B cell (primary cell): ENCODE results near the gene INPP5J. TPM values are rescaled to one million over a fixed set of nuclear protein-coding genes. Genes with fewer than 3 reads are reported as not detected.

Experiments
- ATAC-seq: fragments of 200-7000 bp; cut with Tn5 transposase; one replicate; pipeline ENCODE4 v1.10.0; 2021; ENCODE audit warnings: low read depth, mild to moderate bottlenecking, moderate number of reproducible peaks, moderate library complexity
- CTCF ChIA-PET: fragments of 350-600 bp; sonication (Branson Sonifier 250); formaldehyde crosslinking; loops from one replicate; lab custom pipeline; 2021; ENCODE audit warnings: antibody characterized with exemption, inconsistent platforms; lab: Charles Lee
- POLR2A ChIA-PET: fragments of 350-600 bp; sonication (Branson Sonifier 250); formaldehyde crosslinking; loops from one replicate; lab custom pipeline; 2021; ENCODE audit warnings: antibody characterized with exemption; lab: Charles Lee
- DNase-seq: peaks from one replicate; pipeline ENCODE4 v3.0.0; 2013
- H2AFZ ChIP-seq: 2 replicates; pipeline ENCODE4 v1.6.1; 2012; ENCODE audit warnings: mild to moderate bottlenecking, low read depth, low read length; ENCODE audit not compliant: insufficient read depth, poor library complexity, severe bottlenecking
- H3K27ac ChIP-seq, 2 donors: 1 replicate in 1 of 2; 2 replicates in 1 of 2; pipeline ENCODE4 v1.5.1; 2012 to 2013; ENCODE audit warnings: low read length in 2 of 2, mild to moderate bottlenecking in 2 of 2, moderate library complexity in 1 of 2
- H3K27me3 ChIP-seq, 4 experiments: fragments of 200-600 bp in 1 of 4; sonication (generic) in 1 of 4; replicated peaks in 1 of 4; 1 replicate in 2 of 4; 2 replicates in 2 of 4; pipeline versions ENCODE4 v1.6.1 to v1.7.0; 2013 to 2016; ENCODE audit warnings: low read length in 3 of 4, mild to moderate bottlenecking in 2 of 4, mixed read lengths in 1 of 4, moderate library complexity in 1 of 4; ENCODE audit not compliant: insufficient read depth in 4 of 4, control insufficient read depth in 3 of 4; ENCODE audit errors: control extremely low read depth in 1 of 4
- H3K36me3 ChIP-seq, 2 experiments: replicated peaks in 1 of 2; 1 replicate in 1 of 2; 2 replicates in 1 of 2; pipeline versions ENCODE4 v1.6.1 to v1.7.1; 2013; ENCODE audit warnings: low read length in 1 of 2; ENCODE audit not compliant: insufficient read depth in 2 of 2, control insufficient read depth in 1 of 2; ENCODE audit errors: control extremely low read depth in 1 of 2, extremely low read depth in 1 of 2
- H3K4me1 ChIP-seq, 2 donors: fragments of 200-600 bp in 1 of 2; sonication (generic) in 1 of 2; 1 replicate in 1 of 2; 2 replicates in 1 of 2; pipeline versions ENCODE4 v1.5.1 to v1.6.1; 2013 to 2017; ENCODE audit warnings: low read length in 2 of 2; ENCODE audit not compliant: control insufficient read depth in 2 of 2, insufficient read depth in 2 of 2
- H3K4me2 ChIP-seq: replicated peaks from 2 replicates; pipeline ENCODE3; 2012; ENCODE audit warnings: mild to moderate bottlenecking, low read depth, low read length; ENCODE audit not compliant: poor library complexity, severe bottlenecking
- H3K4me3 ChIP-seq, 5 experiments: fragments of 200-600 bp in 1 of 5; sonication (generic) in 1 of 5; 1 replicate in 3 of 5; 2 replicates in 2 of 5; pipeline versions ENCODE4 v1.5.1 to v1.7.0; 2011 to 2016; ENCODE audit warnings: low read length in 4 of 5, mild to moderate bottlenecking in 4 of 5, low read depth in 2 of 5, control low read depth in 1 of 5, moderate library complexity in 1 of 5; ENCODE audit not compliant: insufficient read depth in 1 of 5; ENCODE audit errors: control extremely low read depth in 1 of 5, extremely low read depth in 1 of 5
- H3K79me2 ChIP-seq: fragments of 200-600 bp; sonication (generic); one replicate; pipeline ENCODE4 v1.6.0; 2016; ENCODE audit warnings: low read length; ENCODE audit not compliant: control insufficient read depth, insufficient read depth
- H3K9ac ChIP-seq: fragments of 200-600 bp; sonication (generic); 2 replicates; pipeline ENCODE4 v1.6.1; 2017; ENCODE audit warnings: mild to moderate bottlenecking, low read length, moderate library complexity
- H3K9me3 ChIP-seq, 3 donors: one replicate each; pipeline versions ENCODE4 v1.6.1 to v1.7.1; 2013; ENCODE audit warnings: low read length in 2 of 3; ENCODE audit not compliant: control insufficient read depth in 2 of 3, insufficient read depth in 1 of 3; ENCODE audit errors: control extremely low read depth in 1 of 3
- H4K20me1 ChIP-seq: 2 replicates; pipeline ENCODE4 v1.6.0; 2012; ENCODE audit warnings: mild to moderate bottlenecking, low read length; ENCODE audit not compliant: insufficient read depth, control insufficient read depth, poor library complexity, severe bottlenecking
- H3K27ac Mint-ChIP-seq: one replicate; pipeline ENCODE4 v1.8.0; 2021; ENCODE audit warnings: mixed read lengths
- H3K27me3 Mint-ChIP-seq: one replicate; pipeline ENCODE4 v1.8.0; 2021; ENCODE audit warnings: mixed read lengths
- H3K4me1 Mint-ChIP-seq: one replicate; pipeline ENCODE4 v1.8.0; 2021; ENCODE audit warnings: mixed read lengths
- H3K4me3 Mint-ChIP-seq: one replicate; pipeline ENCODE4 v1.8.0; 2021; ENCODE audit warnings: mixed read lengths
- H3K9me3 Mint-ChIP-seq: one replicate; pipeline ENCODE4 v1.8.0; 2022; ENCODE audit warnings: mixed read lengths; ENCODE audit not compliant: insufficient read depth
- CTCF ChIP-seq: fragments of 200-600 bp; IDR thresholded peaks from one replicate; pipeline ENCODE4 v1.8.0; 2022; ENCODE audit warnings: antibody characterized with exemption, mild to moderate bottlenecking
- EZH2 ChIP-seq: IDR thresholded peaks from 2 replicates; pipeline ENCODE4 v1.6.1; 2012; ENCODE audit warnings: borderline replicate concordance, low read depth, mild to moderate bottlenecking, moderate library complexity, low read length; ENCODE audit not compliant: insufficient read depth, poor library complexity, severe bottlenecking
- WGBS: methylation state at CpG from one replicate; pipeline ENCODE4 v1.1.5; 2013; ENCODE audit warnings: missing lambda C conversion rate; ENCODE audit not compliant: insufficient coverage; 5-methylcytosine and 5-hydroxymethylcytosine counted together
- intact Hi-C: fragments of 100-400 bp; cut with micrococcal nuclease; formaldehyde crosslinking; loops from one replicate; pipeline ENCODE4 v1.10.0; 2022
- polyA plus RNA-seq: library from polyadenylated mRNA; depleted of rRNA; stranded (reverse); fragments of >200 nt; gene quantifications from 2 replicates; pipeline ENCODE4 v1.2.3, GENCODE V29; 2012
- total RNA-seq, 2 donors: library from RNA; stranded (reverse); fragments of 120-200 nt in 1 of 2; gene quantifications; 1 replicate in 1 of 2; 2 replicates in 1 of 2; pipeline versions ENCODE4 v1.2.3 to v1.2.4, GENCODE V29; 2013 to 2022

Gene INPP5J
- total and polyA plus RNA-seq, 2 donors (not counting 1 experiment from before 2014, with no cell fraction given): 0.07 to 0.52 TPM

GRCh38 chr22:31075961-31076360 is 46.8 kb upstream of the INPP5J start:
- ATAC-seq: no peak
- H2AFZ ChIP-seq: no peak overlapping the region
- no peak overlapping the region for H3K4me2 ChIP-seq
- H3K9ac ChIP-seq: no peak overlapping the region
- peaks cover 5% of the 10 kb centered on the region for H3K4me1 Mint-ChIP-seq
- no peak overlapping the region for H3K4me3 Mint-ChIP-seq
- no peak for TF ChIP-seq CTCF
- no peak for TF ChIP-seq EZH2
- H3K9me3 Mint-ChIP-seq: no peaks in the 10 kb centered on the region
- H4K20me1 ChIP-seq: no peaks in the 10 kb centered on the region
- H3K4me1 ChIP-seq: peaks cover 0 to 6% of the 10 kb centered on the region in 2 donors
- no peaks in the 10 kb centered on the region for H3K79me2 ChIP-seq
- DNase-seq: no peak
- no peaks in the 10 kb centered on the region for H3K9me3 ChIP-seq
- no peaks in the 10 kb centered on the region for H3K36me3 ChIP-seq
- H3K27ac ChIP-seq: no peak overlapping the region
- CTCF ChIA-PET: no interaction called here
- intact Hi-C loops: no loop called here
- H3K4me3 ChIP-seq: no peak overlapping the region
- H3K27me3 Mint-ChIP-seq: peaks cover 3% of the 10 kb centered on the region
- no peak overlapping the region for H3K27ac Mint-ChIP-seq
- POLR2A ChIA-PET: no interaction called here
- 92% methylated on average over 11 of the region's 15 CpGs for WGBS
- H3K27me3 ChIP-seq: no peaks in the 10 kb centered on the region

DNA sequence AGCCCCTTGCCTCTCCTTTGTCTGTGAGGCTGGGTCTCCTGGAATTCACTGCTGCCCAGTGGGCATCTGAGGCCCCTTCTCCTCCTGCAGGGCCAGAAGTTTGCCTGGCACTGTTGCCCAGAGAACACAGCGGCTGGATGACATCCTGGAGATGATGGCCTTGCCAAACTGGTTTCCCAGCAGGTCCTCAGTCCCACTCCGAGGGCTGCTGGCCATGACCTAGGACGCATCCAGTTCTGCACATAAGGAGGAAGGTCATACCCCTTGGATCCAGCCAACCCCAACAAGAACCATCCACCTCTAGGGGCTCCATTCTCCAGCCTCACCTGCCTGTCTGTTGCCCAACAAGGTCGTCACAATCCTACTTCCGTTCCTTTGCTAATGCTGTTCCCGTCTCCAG is 45.1 kb upstream of the INPP5J start:
- no peak overlapping the region for H2AFZ ChIP-seq
- POLR2A ChIA-PET: no interaction called here
- H3K27ac Mint-ChIP-seq: no peak overlapping the region

More for the DNA sequence above, 45.1 kb upstream of the INPP5J start:
- no peak for ATAC-seq
- intact Hi-C loops: no loop called here
- Histone ChIP-seq H3K27ac (no peak overlapping the region), H3K4me3 (no peak overlapping the region), H3K27me3 (no peaks in the 10 kb centered on the region), H3K4me2 (no peak overlapping the region), H3K79me2 (no peaks in the 10 kb centered on the region), H3K36me3 (no peaks in the 10 kb centered on the region), H3K9me3 (no peaks in the 10 kb centered on the region), H3K4me1 (peaks cover 7 to 21% of the 10 kb centered on the region in 2 donors), H4K20me1 (no peaks in the 10 kb centered on the region), H3K9ac (no peak overlapping the region)
- CTCF ChIA-PET: no interaction called here
- no peak for DNase-seq
- Mint-ChIP-seq H3K9me3 (no peaks in the 10 kb centered on the region), H3K27me3 (peaks cover 3% of the 10 kb centered on the region), H3K4me3 (no peak overlapping the region), H3K4me1 (peaks cover 16% of the 10 kb centered on the region)
- 100% methylated on average over 4 of the region's 6 CpGs for WGBS
- TF ChIP-seq EZH2: no peak
- no peak for TF ChIP-seq CTCF
